Ishikawa (cell line): ENCODE data around the gene OBSCN.

Source experiments
- CREB1 ChIP-seq: IDR thresholded peaks from 2 replicates; pipeline ENCODE4 v1.6.1; 2012; ENCODE audit warnings: low read depth
- EGR1 ChIP-seq: IDR thresholded peaks from 2 replicates; pipeline ENCODE4 v1.6.1; 2012
- EP300 ChIP-seq: IDR thresholded peaks from 2 replicates; pipeline ENCODE4 v1.6.1; 2012; ENCODE audit warnings: borderline replicate concordance
- NFIC ChIP-seq: IDR thresholded peaks from 2 replicates; pipeline ENCODE4 v1.6.1; 2012
- RAD21 ChIP-seq: IDR thresholded peaks from 2 replicates; pipeline ENCODE4 v1.6.1; 2012; ENCODE audit warnings: low read depth
- TAF1 ChIP-seq: IDR thresholded peaks from 2 replicates; pipeline ENCODE4 v1.6.1; 2012; ENCODE audit warnings: low read depth, mild to moderate bottlenecking
- TCF12 ChIP-seq: IDR thresholded peaks from 2 replicates; pipeline ENCODE4 v1.6.1; 2012; ENCODE audit warnings: low read depth
- YY1 ChIP-seq: IDR thresholded peaks from 2 replicates; pipeline ENCODE4 v1.6.1; 2012; ENCODE audit warnings: low read depth
- ZBTB7A ChIP-seq: IDR thresholded peaks from 2 replicates; pipeline ENCODE4 v1.6.1; 2012; ENCODE audit warnings: low read depth
- TF ChIP-seq, protein P1 (sequence below): IDR thresholded peaks from 2 replicates; pipeline ENCODE4 v1.6.1; 2012; ENCODE audit warnings: low read depth, mild to moderate bottlenecking
- TF ChIP-seq, protein P2 (sequence below): IDR thresholded peaks from 2 replicates; pipeline ENCODE4 v1.6.1; 2012

DNA sequence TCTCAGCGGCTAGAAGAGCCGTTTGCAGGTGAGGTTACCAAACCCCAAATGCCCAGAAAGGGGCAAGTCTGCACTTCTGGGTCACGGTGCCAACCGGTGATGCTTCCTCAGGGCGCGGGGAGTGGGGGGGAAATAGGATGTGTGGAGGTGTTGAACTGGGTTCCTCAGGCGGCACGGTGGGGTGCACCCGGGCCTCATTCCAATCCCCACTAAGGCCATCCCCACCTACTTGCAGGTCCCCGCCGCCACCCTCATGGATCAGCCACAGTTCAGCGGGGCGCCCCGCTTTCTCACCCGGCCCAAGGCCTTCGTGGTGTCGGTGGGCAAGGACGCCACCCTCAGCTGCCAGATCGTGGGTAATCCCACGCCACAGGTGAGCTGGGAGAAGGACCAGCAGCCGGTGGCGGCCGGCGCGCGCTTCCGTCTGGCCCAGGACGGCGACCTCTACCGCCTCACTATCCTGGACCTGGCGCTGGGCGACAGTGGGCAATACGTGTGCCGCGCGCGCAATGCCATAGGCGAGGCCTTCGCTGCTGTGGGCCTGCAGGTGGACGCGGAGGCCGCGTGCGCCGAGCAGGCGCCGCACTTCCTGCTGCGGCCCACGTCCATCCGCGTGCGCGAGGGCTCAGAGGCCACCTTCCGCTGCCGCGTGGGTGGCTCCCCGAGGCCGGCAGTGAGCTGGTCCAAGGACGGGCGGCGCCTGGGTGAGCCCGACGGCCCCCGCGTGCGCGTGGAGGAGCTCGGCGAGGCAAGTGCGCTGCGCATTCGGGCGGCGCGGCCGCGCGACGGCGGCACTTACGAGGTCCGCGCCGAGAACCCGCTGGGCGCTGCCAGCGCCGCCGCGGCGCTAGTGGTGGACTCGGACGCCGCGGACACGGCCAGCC is 3.9 kb downstream of the OBSCN start:
- TF ChIP-seq RAD21 (no peak), TAF1 (no peak), EGR1 (no peak), TCF12 (no peak), CREB1 (no peak), EP300 (no peak), NFIC (no peak), YY1 (no peak), ZBTB7A (no peak)
- TF ChIP-seq, protein P1, sequence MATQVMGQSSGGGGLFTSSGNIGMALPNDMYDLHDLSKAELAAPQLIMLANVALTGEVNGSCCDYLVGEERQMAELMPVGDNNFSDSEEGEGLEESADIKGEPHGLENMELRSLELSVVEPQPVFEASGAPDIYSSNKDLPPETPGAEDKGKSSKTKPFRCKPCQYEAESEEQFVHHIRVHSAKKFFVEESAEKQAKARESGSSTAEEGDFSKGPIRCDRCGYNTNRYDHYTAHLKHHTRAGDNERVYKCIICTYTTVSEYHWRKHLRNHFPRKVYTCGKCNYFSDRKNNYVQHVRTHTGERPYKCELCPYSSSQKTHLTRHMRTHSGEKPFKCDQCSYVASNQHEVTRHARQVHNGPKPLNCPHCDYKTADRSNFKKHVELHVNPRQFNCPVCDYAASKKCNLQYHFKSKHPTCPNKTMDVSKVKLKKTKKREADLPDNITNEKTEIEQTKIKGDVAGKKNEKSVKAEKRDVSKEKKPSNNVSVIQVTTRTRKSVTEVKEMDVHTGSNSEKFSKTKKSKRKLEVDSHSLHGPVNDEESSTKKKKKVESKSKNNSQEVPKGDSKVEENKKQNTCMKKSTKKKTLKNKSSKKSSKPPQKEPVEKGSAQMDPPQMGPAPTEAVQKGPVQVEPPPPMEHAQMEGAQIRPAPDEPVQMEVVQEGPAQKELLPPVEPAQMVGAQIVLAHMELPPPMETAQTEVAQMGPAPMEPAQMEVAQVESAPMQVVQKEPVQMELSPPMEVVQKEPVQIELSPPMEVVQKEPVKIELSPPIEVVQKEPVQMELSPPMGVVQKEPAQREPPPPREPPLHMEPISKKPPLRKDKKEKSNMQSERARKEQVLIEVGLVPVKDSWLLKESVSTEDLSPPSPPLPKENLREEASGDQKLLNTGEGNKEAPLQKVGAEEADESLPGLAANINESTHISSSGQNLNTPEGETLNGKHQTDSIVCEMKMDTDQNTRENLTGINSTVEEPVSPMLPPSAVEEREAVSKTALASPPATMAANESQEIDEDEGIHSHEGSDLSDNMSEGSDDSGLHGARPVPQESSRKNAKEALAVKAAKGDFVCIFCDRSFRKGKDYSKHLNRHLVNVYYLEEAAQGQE = no peak
- TF ChIP-seq, protein P2, sequence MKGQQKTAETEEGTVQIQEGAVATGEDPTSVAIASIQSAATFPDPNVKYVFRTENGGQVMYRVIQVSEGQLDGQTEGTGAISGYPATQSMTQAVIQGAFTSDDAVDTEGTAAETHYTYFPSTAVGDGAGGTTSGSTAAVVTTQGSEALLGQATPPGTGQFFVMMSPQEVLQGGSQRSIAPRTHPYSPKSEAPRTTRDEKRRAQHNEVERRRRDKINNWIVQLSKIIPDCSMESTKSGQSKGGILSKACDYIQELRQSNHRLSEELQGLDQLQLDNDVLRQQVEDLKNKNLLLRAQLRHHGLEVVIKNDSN = no peak
